Ishikawa (cell line): ENCODE measurements around the gene PLA2G6.

Experiments
- CEBPB ChIP-seq: IDR thresholded peaks from 2 replicates; pipeline ENCODE4 v1.6.1; 2012
- CREB1 ChIP-seq: IDR thresholded peaks from 2 replicates; pipeline ENCODE4 v1.6.1; 2012; ENCODE audit warnings: low read depth
- EP300 ChIP-seq: IDR thresholded peaks from 2 replicates; pipeline ENCODE4 v1.6.1; 2012; ENCODE audit warnings: borderline replicate concordance
- FOXM1 ChIP-seq: IDR thresholded peaks from 2 replicates; pipeline ENCODE4 v1.6.1; 2012; ENCODE audit warnings: low read depth, borderline replicate concordance
- NFIC ChIP-seq: IDR thresholded peaks from 2 replicates; pipeline ENCODE4 v1.6.1; 2012
- REST ChIP-seq: IDR thresholded peaks from 2 replicates; pipeline ENCODE4 v1.6.1; 2012; ENCODE audit warnings: low read depth, mild to moderate bottlenecking
- TAF1 ChIP-seq: IDR thresholded peaks from 2 replicates; pipeline ENCODE4 v1.6.1; 2012; ENCODE audit warnings: low read depth, mild to moderate bottlenecking
- TCF12 ChIP-seq: IDR thresholded peaks from 2 replicates; pipeline ENCODE4 v1.6.1; 2012; ENCODE audit warnings: low read depth
- TEAD4 ChIP-seq: IDR thresholded peaks from 2 replicates; pipeline ENCODE4 v1.6.1; 2012
- YY1 ChIP-seq: IDR thresholded peaks from 2 replicates; pipeline ENCODE4 v1.6.1; 2012; ENCODE audit warnings: low read depth
- TF ChIP-seq, protein P1 (sequence below): IDR thresholded peaks from 2 replicates; pipeline ENCODE4 v1.6.1; 2012

GRCh38 chr22:38219632-38220031, 38.0 kb upstream of the PLA2G6 start:
- TF ChIP-seq EP300 (no peak), CREB1 (no peak), YY1 (no peak), TCF12 (no peak), FOXM1 (no peak), TAF1 (no peak), REST (no peak), TEAD4 (no peak), CEBPB (no peak), NFIC (no peak)
- TF ChIP-seq, protein P1, sequence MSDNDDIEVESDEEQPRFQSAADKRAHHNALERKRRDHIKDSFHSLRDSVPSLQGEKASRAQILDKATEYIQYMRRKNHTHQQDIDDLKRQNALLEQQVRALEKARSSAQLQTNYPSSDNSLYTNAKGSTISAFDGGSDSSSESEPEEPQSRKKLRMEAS, result no peak
